Gastrocnemius medialis (tissue), 4 donors: ENCODE results near the gene LRRC26. TPM values are rescaled to one million over a fixed set of nuclear protein-coding genes. Genes with fewer than 3 reads are reported as not detected.
"Not testable (repeated sequence)": the region's sequence is repeated elsewhere in the genome, so short reads cannot be mapped to it uniquely, and the experiment has no call there.

Source experiments
- ATAC-seq, 2 donors: fragments of 150-250 bp; one replicate each; pipeline ENCODE4 v1.9.1; 2016
- DNase-seq, 2 donors: peaks; one replicate each; pipeline ENCODE4 v3.0.0-alpha.2; 2019
- H3K27ac ChIP-seq, 4 donors: fragments of 200-600 bp; sonication (generic); 1 replicate in 1 of 4; 2 replicates in 3 of 4; pipeline ENCODE4 v1.5.1; 2016 to 2018; ENCODE audit warnings: mild to moderate bottlenecking in 2 of 4, moderate library complexity in 1 of 4
- H3K27me3 ChIP-seq, 3 donors: fragments of 200-600 bp; sonication (generic) in 2 of 3; 1 replicate in 1 of 3; 2 replicates in 2 of 3; pipeline versions ENCODE4 v1.5.1 to v1.6.0; 2016 to 2019; ENCODE audit warnings: mild to moderate bottlenecking in 1 of 3, moderate library complexity in 1 of 3
- H3K36me3 ChIP-seq, 2 donors: fragments of 200-600 bp; sonication (generic) in 1 of 2; one replicate each; pipeline ENCODE4 v1.5.1; 2017 to 2018
- H3K4me1 ChIP-seq, 2 donors: fragments of 200-600 bp; sonication (generic) in 1 of 2; one replicate each; pipeline ENCODE4 v1.5.1; 2016 to 2017; ENCODE audit warnings: mild to moderate bottlenecking in 2 of 2
- H3K4me3 ChIP-seq, 4 donors: fragments of 200-600 bp; sonication (generic) in 3 of 4; 1 replicate in 1 of 4; 2 replicates in 3 of 4; pipeline ENCODE4 v1.5.1; 2016 to 2019; ENCODE audit warnings: mild to moderate bottlenecking in 2 of 4
- H3K9me3 ChIP-seq, 3 donors: fragments of 200-600 bp; sonication (generic) in 2 of 3; 1 replicate in 1 of 3; 2 replicates in 2 of 3; pipeline ENCODE4 v1.5.1; 2016 to 2019
- POLR2A ChIP-seq, 2 donors: fragments of 450-650 bp; IDR thresholded peaks; one replicate each; pipeline ENCODE4 v1.6.1; 2017; ENCODE audit warnings: antibody characterized with exemption in 2 of 2, mild to moderate bottlenecking in 2 of 2, moderate library complexity in 2 of 2
- in situ Hi-C, 4 donors: fragments of 200-750 bp; cut with MboI; loops; one replicate each; pipeline versions ENCODE4 v1.15.0 to v1.8.0; 2017; ENCODE audit warnings: low sequenced_read_pairs in 4 of 4
- intact Hi-C: fragments of 100-400 bp; cut with DNase I; formaldehyde crosslinking; loops from one replicate; pipeline ENCODE4 v1.15.1; 2023; ENCODE audit warnings: low total_unique reads
- microRNA-seq, 2 donors: library from miRNA; unstranded; fragments of <30 nt; microRNA quantifications; one replicate each; pipeline ENCODE4, GENCODE V29; 2016; ENCODE audit warnings: borderline replicate concordance in 2 of 2
- total RNA-seq, 4 donors: library from RNA; depleted of rRNA; stranded (reverse); fragments of >200 nt; gene quantifications; one replicate each; pipeline versions ENCODE4 v1.1.0 to v1.2.3, GENCODE V29; 2016
- TF ChIP-seq, protein P1 (sequence below), 5 experiments: fragments of 450-650 bp in 3 of 5; fragments of 200-600 bp in 2 of 5; sonication (generic) in 2 of 5; IDR thresholded peaks in 4 of 5; conservative IDR thresholded peaks in 1 of 5; 1 replicate in 4 of 5; 2 replicates in 1 of 5; pipeline ENCODE4 v1.5.1; 2016 to 2019; ENCODE audit warnings: antibody characterized with exemption in 5 of 5, mild to moderate bottlenecking in 3 of 5, moderate library complexity in 3 of 5

The LRRC26 gene
- total RNA-seq, 4 donors from 2014 or later: not detected

DNA sequence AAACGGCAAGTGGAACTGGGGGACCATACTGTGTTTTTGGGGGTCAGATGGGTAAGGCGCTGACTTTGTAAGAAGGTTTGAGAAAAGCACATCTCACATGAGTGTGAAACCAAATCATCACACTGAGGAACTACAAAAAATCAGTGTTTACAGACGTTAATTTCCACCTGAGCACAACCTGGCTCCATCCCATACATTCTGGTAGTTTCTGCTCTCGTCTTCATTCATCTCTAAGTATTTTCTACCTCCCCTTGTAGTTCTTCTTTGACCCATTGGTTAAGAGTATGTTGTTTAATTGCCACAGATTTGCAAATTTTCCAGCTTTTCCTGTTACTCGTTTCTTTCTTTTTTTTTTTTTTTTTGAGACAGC is 46.4 kb downstream of the LRRC26 start:
- Histone ChIP-seq H3K4me3 (no peak overlapping the region), H3K27ac (no peak overlapping the region), H3K9me3 (no peaks in the 10 kb centered on the region), H3K27me3 (no peaks in the 10 kb centered on the region), H3K36me3 (no peaks in the 10 kb centered on the region), H3K4me1 (peaks cover 10% of the 10 kb centered on the region in 2 donors)
- DNase-seq (no peak), ATAC-seq (no peak)
- intact Hi-C loops: no loop called here
- TF ChIP-seq, protein P1, sequence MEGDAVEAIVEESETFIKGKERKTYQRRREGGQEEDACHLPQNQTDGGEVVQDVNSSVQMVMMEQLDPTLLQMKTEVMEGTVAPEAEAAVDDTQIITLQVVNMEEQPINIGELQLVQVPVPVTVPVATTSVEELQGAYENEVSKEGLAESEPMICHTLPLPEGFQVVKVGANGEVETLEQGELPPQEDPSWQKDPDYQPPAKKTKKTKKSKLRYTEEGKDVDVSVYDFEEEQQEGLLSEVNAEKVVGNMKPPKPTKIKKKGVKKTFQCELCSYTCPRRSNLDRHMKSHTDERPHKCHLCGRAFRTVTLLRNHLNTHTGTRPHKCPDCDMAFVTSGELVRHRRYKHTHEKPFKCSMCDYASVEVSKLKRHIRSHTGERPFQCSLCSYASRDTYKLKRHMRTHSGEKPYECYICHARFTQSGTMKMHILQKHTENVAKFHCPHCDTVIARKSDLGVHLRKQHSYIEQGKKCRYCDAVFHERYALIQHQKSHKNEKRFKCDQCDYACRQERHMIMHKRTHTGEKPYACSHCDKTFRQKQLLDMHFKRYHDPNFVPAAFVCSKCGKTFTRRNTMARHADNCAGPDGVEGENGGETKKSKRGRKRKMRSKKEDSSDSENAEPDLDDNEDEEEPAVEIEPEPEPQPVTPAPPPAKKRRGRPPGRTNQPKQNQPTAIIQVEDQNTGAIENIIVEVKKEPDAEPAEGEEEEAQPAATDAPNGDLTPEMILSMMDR (IDR thresholded peaks at IDR 0.05 in 4 of 5, conservative IDR thresholded peaks at IDR 0.05 in 1 of 5): no peak
- TF ChIP-seq POLR2A (IDR thresholded peaks at IDR 0.05): no peak
- in situ Hi-C loops: loop anchor here in 2 of 4 donors (10.0 kb wide), 2 partner anchors 91 to 101 kb away; partner anchors contain the start of genes CYSRT1 (in 1 of the 2), RNF208 (in 1 of the 2) and RNF224 (in 1 of the 2)

DNA sequence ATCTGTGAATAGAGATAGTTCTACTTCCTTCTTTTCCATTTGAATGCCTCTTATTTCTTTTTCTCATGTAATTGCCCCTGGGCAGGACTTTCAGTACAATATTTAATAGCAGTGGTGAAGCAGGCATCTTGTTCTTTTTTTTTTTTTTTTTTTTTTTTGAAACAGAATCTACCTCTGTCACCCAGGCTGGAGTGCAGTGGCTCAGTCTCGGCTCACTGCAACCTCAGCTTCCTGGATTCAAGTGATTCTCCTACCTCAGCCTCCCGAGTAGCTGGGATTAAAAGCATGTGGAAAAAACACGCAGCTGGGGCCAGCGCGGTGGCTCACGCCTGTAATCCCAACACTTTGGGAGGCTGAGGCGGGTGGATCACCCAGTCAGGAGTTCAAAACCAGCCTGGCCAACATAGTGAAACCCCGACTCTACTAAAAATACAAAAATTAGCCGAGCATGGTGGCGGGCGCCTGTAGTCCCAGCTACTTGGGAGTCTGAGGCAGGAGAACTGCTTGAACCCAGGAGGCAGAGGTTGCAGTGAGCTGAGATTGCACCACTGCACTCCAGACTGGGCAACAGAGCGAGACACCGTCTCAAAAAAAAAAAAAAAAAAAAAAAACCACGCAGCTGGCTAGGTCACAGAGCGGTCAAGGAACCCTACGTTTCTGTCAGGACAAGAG is 46.9 kb downstream of the LRRC26 start:
- in situ Hi-C loops: loop anchor here in 2 of 4 donors (10.0 kb wide), 2 partner anchors 92 to 102 kb away; partner anchors contain the start of genes CYSRT1 (in 1 of the 2), RNF208 (in 1 of the 2) and RNF224 (in 1 of the 2)
- DNase-seq, H3K4me1 ChIP-seq, intact Hi-C loops, H3K4me3 ChIP-seq, H3K9me3 ChIP-seq, ATAC-seq, H3K36me3 ChIP-seq, H3K27me3 ChIP-seq, H3K27ac ChIP-seq: not testable (repeated sequence)

DNA sequence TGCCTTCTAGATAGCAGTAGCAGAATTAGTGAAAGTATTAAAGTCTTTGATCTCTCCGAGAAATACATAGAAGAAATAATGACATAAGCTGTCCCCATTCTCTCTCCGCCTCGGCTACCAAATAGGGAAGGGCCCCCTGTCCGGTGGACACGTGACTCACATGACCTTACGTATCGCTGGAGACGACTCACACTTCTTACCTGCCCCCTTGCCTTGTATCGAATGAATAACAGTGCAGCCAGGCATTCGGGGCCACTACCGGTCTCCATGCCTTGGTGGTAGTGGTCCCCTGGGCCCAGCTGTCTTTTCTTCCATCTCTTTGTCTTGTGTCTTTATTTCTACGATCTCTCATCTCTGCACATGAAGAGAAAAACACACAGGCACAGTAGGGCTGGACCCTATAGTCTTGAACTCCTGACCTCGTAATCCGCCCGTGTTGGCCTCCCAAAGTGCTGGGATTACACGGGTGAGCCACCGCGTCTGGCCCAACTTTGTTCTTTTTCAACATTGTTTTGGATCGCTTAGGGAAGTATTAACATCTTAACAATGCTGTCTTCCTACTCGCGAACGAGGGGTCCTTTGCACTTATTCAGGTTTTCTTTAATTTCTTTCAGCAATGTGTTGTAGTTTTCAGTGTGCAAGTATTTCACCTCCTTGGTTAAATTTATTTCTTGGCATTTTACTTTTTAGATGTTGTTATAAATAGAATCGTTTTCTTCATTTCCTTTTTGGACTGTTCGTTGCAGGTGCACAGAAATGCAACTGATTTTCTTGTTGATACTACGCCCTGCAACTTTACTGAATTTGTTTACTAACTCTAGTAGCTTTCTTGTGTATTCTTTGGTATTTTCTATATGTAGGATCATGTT is 47.7 kb downstream of the LRRC26 start:
- H3K27me3 ChIP-seq, H3K4me3 ChIP-seq, H3K36me3 ChIP-seq, H3K9me3 ChIP-seq, DNase-seq, intact Hi-C loops, H3K27ac ChIP-seq, ATAC-seq, H3K4me1 ChIP-seq: not testable (repeated sequence)
- in situ Hi-C loops: loop anchor here in 2 of 4 donors (10.0 kb wide), 2 partner anchors 93 to 103 kb away; partner anchors contain the start of genes CYSRT1 (in 1 of the 2), RNF208 (in 1 of the 2) and RNF224 (in 1 of the 2)

Small RNA genes within 50 kb of the gene (microRNA-seq; reads per million reads assigned to microRNA genes)
- gene MIR3621: 0 reads per million in 2 donors

Other genes with a start within 250 kb of the LRRC26 start
- 100 to 1,000 TPM; 329 to 469 (median 435) TPM for gene FBXW5, start 225.3 kb downstream of the LRRC26 start, total RNA-seq
- 1 to 10 TPM in 2 of 4 donors, not detected in 2; 1.7 to 5.2 TPM for gene C8G, start 224.8 kb downstream of the LRRC26 start, total RNA-seq
- gene LCN12, start 217.8 kb downstream of the LRRC26 start, total RNA-seq: not detected
- gene PTGDS, start 192.5 kb downstream of the LRRC26 start, total RNA-seq: 10 to 100 TPM in 3 of 4 donors, 1 to 10 TPM in 1; 2.3 to 35.2 (median 27.0) TPM
- under 1 TPM in 1 of 4 donors, not detected in 3; 0.10 TPM for gene LCNL1, start 187.1 kb downstream of the LRRC26 start, total RNA-seq
- 10 to 100 TPM; 10.8 to 15.6 (median 14.6) TPM for gene PAXX, start 177.6 kb downstream of the LRRC26 start, total RNA-seq
- under 1 TPM in 1 of 4 donors, not detected in 3; 0.36 TPM for gene CLIC3, start 173.5 kb downstream of the LRRC26 start, total RNA-seq
- 10 to 100 TPM; 14.1 to 20.0 (median 16.7) TPM for gene ABCA2, start 141.8 kb downstream of the LRRC26 start, total RNA-seq
- not detected for gene FUT7, start 138.0 kb downstream of the LRRC26 start, total RNA-seq
- gene NPDC1, start 123.9 kb downstream of the LRRC26 start, total RNA-seq: 10 to 100 TPM; 11.3 to 22.3 (median 19.0) TPM
- under 1 TPM in 2 of 4 donors, not detected in 2; 0.22 to 0.55 TPM for gene ENTPD2, start 116.0 kb downstream of the LRRC26 start, total RNA-seq
- gene SAPCD2, start 99.5 kb downstream of the LRRC26 start, total RNA-seq: under 1 TPM in 3 of 4 donors, not detected in 1; 0.16 to 0.24 (median 0.17) TPM
- 1 to 10 TPM in 2 of 4 donors, under 1 TPM in 2; 0.49 to 2.5 (median 1.5) TPM for gene UAP1L1, start 92.5 kb downstream of the LRRC26 start, total RNA-seq
- 10 to 100 TPM; 15.9 to 31.9 (median 21.1) TPM for gene MAN1B1, start 83.1 kb downstream of the LRRC26 start, total RNA-seq
- 10 to 100 TPM; 36.9 to 63.1 (median 55.9) TPM for gene DPP7, start 55.3 kb downstream of the LRRC26 start, total RNA-seq
- not detected for gene GRIN1, start 30.9 kb downstream of the LRRC26 start, total RNA-seq
- gene TMEM210, start 2.0 kb upstream of the LRRC26 start, total RNA-seq: not detected
- 10 to 100 TPM; 10.2 to 12.4 (median 10.8) TPM for gene ANAPC2, start 18.5 kb upstream of the LRRC26 start, total RNA-seq
- 100 to 1,000 TPM in 2 of 4 donors, 10 to 100 TPM in 2; 73.3 to 164 (median 94.4) TPM for gene SSNA1, start 18.6 kb upstream of the LRRC26 start, total RNA-seq
- 10 to 100 TPM in 1 of 4 donors, 1 to 10 TPM in 3; 3.4 to 10.2 (median 6.3) TPM for gene TPRN, start 30.7 kb upstream of the LRRC26 start, total RNA-seq
- 10 to 100 TPM; 24.7 to 45.9 (median 32.0) TPM for gene TMEM203, start 35.6 kb upstream of the LRRC26 start, total RNA-seq
- gene NDOR1, start 35.6 kb upstream of the LRRC26 start, total RNA-seq: 1 to 10 TPM; 2.4 to 5.0 (median 4.1) TPM
- 1 to 10 TPM; 1.1 to 6.5 (median 1.5) TPM for gene RNF208, start 52.2 kb upstream of the LRRC26 start, total RNA-seq
- gene CYSRT1, start 55.1 kb upstream of the LRRC26 start, total RNA-seq: under 1 TPM in 1 of 4 donors, not detected in 3; 0.42 TPM
- gene RNF224, start 57.5 kb upstream of the LRRC26 start, total RNA-seq: not detected
- gene SLC34A3, start 60.9 kb upstream of the LRRC26 start, total RNA-seq: not detected
- gene TUBB4B, start 71.2 kb upstream of the LRRC26 start, total RNA-seq: 100 to 1,000 TPM; 222 to 495 (median 363) TPM
- gene STPG3, start 81.2 kb upstream of the LRRC26 start, total RNA-seq: not detected
- 10 to 100 TPM; 21.6 to 61.5 (median 39.4) TPM for gene NELFB, start 85.3 kb upstream of the LRRC26 start, total RNA-seq
- 1 to 10 TPM; 1.2 to 2.8 (median 1.7) TPM for gene TOR4A, start 107.7 kb upstream of the LRRC26 start, total RNA-seq
- 1 to 10 TPM; 1.9 to 5.4 (median 3.4) TPM for gene NRARP, start 132.2 kb upstream of the LRRC26 start, total RNA-seq